B cell (primary cell): Measurements from ENCODE around the gene CCDC152.

Source experiments
- EZH2 ChIP-seq: IDR thresholded peaks from 2 replicates; pipeline ENCODE4 v1.6.1; 2012; ENCODE audit warnings: borderline replicate concordance, low read depth, mild to moderate bottlenecking, moderate library complexity, low read length; ENCODE audit not compliant: insufficient read depth, poor library complexity, severe bottlenecking
- TF ChIP-seq, protein P1 (sequence below): fragments of 200-600 bp; IDR thresholded peaks from one replicate; pipeline ENCODE4 v1.8.0; 2022; ENCODE audit warnings: antibody characterized with exemption, mild to moderate bottlenecking

DNA sequence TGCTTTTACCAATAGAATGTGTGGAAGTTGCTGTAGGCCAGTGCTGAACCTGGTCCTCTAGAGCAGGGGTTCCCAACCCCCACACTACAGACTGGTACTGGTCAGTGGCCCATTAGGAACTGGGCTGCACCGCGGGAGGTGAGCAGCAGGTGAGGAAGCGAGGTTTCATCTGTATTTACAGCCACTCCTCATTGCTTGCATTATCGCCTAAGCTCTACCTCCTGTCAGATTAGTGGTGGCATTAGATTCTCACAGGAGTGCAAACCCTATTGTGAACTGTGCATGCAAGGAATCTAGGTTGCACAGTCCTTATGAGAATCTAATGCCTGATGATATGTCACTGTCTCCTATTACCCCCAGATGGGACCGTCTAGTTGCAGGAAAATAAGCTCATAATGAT lies 6.1 kb upstream of the CCDC152 start:
- TF ChIP-seq, protein P1, sequence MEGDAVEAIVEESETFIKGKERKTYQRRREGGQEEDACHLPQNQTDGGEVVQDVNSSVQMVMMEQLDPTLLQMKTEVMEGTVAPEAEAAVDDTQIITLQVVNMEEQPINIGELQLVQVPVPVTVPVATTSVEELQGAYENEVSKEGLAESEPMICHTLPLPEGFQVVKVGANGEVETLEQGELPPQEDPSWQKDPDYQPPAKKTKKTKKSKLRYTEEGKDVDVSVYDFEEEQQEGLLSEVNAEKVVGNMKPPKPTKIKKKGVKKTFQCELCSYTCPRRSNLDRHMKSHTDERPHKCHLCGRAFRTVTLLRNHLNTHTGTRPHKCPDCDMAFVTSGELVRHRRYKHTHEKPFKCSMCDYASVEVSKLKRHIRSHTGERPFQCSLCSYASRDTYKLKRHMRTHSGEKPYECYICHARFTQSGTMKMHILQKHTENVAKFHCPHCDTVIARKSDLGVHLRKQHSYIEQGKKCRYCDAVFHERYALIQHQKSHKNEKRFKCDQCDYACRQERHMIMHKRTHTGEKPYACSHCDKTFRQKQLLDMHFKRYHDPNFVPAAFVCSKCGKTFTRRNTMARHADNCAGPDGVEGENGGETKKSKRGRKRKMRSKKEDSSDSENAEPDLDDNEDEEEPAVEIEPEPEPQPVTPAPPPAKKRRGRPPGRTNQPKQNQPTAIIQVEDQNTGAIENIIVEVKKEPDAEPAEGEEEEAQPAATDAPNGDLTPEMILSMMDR = no peak
- TF ChIP-seq EZH2 = no peak
